DLD1 (cell line): ENCODE results near the gene LIMK1.

ENCODE experiments used
- in situ Hi-C: cut with HindIII; loops from 2 replicates; pipeline ENCODE4 v1.10.0; 2017; ENCODE audit warnings: low sequenced_read_pairs

The LIMK1 gene

GRCh38 chr7:74078461-74078860 lies 5.1 kb upstream of the LIMK1 start:
- in situ Hi-C loops: loop anchor here (25.0 kb wide), 1 partner anchor 109 kb away; no protein-coding TSS in a partner anchor

GRCh38 chr7:74082770-74083116 lies 861 bp upstream of the LIMK1 start:
- in situ Hi-C loops: loop anchor here (25.0 kb wide), 1 partner anchor 105 kb away; no protein-coding TSS in a partner anchor

- in situ Hi-C loops: loop anchor here (25.0 kb wide), 1 partner anchor 103 kb away; no protein-coding TSS in a partner anchor
These were observed 521 bp downstream of the LIMK1 start for GRCh38 chr7:74083928-74084721.

GRCh38 chr7:74084722-74085578 lies 1.3 kb downstream of the LIMK1 start:
- in situ Hi-C loops: loop anchor here (25.0 kb wide), 1 partner anchor 102 kb away; no protein-coding TSS in a partner anchor

GRCh38 chr7:74087791-74088453 lies 4.3 kb downstream of the LIMK1 start:
- in situ Hi-C loops: loop anchor here (25.0 kb wide), 1 partner anchor 99 kb away; no protein-coding TSS in a partner anchor

- in situ Hi-C loops: loop anchor here (25.0 kb wide), 1 partner anchor 95 kb away; no protein-coding TSS in a partner anchor
These were observed 8.8 kb downstream of the LIMK1 start for GRCh38 chr7:74092321-74092963.

GRCh38 chr7:74092964-74093471 lies 9.4 kb downstream of the LIMK1 start:
- in situ Hi-C loops: loop anchor here (25.0 kb wide), 1 partner anchor 94 kb away; no protein-coding TSS in a partner anchor

GRCh38 chr7:74093671-74094223 lies 10.1 kb downstream of the LIMK1 start:
- in situ Hi-C loops: loop anchor here (25.0 kb wide), 1 partner anchor 94 kb away; no protein-coding TSS in a partner anchor

- in situ Hi-C loops: loop anchor here (25.0 kb wide), 1 partner anchor 93 kb away; no protein-coding TSS in a partner anchor
These were observed 10.9 kb downstream of the LIMK1 start for GRCh38 chr7:74094224-74095101.

- in situ Hi-C loops: loop anchor here (25.0 kb wide), 1 partner anchor 92 kb away; no protein-coding TSS in a partner anchor
These were observed 11.5 kb downstream of the LIMK1 start for GRCh38 chr7:74095135-74095534.

GRCh38 chr7:74097937-74098614 lies 14.5 kb downstream of the LIMK1 start:
- in situ Hi-C loops: loop anchor here (25.0 kb wide), 1 partner anchor 89 kb away; no protein-coding TSS in a partner anchor

- in situ Hi-C loops: loop anchor here (25.0 kb wide), 1 partner anchor 88 kb away; no protein-coding TSS in a partner anchor
These were observed 15.4 kb downstream of the LIMK1 start for GRCh38 chr7:74099031-74099430.

- in situ Hi-C loops: no loop called here
These were observed 17.6 kb downstream of the LIMK1 start for GRCh38 chr7:74101061-74101681.

GRCh38 chr7:74103219-74103772 lies 19.7 kb downstream of the LIMK1 start:
- in situ Hi-C loops: no loop called here

GRCh38 chr7:74104702-74105101 lies 21.1 kb downstream of the LIMK1 start:
- in situ Hi-C loops: no loop called here

- in situ Hi-C loops: no loop called here
These were observed 22.4 kb downstream of the LIMK1 start for GRCh38 chr7:74105992-74106391.

- in situ Hi-C loops: no loop called here
These were observed 23.2 kb downstream of the LIMK1 start for GRCh38 chr7:74106846-74107245.
